ENCODE data around the gene SCRN2. TPM values are rescaled to one million over a fixed set of nuclear protein-coding genes. Genes with fewer than 3 reads are reported as not detected.

The SCRN2 gene
- total and polyA plus RNA-seq, 2 of the 13 experiments (the other 11 are each of a cell fraction or from before 2014, with no cell fraction given), result 21.7 to 29.5 TPM

DNA sequence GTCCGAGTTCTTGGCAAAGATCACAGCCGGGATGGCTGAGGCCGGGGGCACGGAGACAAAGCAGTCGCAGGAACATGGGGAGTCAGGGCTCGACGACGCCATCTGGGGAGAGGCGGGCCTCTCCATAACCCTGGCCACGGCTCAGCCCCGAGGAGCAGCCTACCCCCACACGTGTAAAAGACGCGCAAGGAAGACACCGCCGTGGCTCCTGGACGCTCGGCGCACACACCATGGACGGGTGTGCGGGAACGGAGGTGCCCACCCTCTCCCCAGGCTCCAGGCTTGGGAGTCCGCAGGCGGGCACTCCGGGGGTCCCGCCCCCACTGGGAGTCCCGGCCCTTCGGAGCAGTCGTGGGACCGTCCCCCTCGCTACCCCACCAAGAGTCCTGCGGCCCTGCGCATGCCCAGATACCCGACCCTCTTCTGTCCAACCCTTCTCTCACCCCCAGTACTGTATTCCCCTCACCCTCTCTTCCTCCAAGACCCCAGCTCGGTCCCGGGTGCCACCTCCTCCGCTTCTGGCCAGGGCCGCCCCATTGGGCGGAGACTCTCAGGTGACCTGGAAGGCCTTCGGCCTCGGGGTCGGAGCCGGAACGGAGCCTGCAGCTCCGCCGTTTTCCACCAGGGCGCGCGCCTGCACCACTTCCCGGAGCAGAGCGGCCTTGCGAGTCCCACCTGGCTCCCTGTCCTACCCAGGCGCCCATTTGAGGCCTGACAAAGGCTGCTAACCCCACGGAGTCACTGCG lies at the start of gene SCRN2 (continued):
- TF ChIP-seq, protein P1, sequence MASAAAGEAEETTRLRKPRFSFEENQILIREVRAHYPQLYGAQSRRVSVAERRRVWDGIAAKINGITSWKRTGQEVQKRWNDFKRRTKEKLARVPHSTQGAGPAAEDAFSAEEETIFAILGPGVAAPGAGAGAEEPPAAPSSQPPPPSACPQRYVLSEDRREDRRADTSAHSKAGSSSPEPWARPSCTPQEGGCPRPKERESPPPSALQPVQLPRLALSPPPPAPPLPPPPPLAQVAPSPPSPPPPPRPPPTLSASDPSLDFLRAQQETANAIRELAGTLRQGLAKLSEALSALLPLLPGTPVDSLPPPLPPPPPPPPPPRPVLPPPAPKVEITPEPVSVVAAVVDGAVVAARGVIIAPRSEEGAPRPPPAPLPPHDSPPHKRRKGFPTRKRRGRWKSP (CRISPR knock-in tag; IDR thresholded peaks at IDR 0.05), result peak; percentile 50; the same call in 1 of the 2 replicates
- TF ChIP-seq ZNF549 (CRISPR knock-in tag; IDR thresholded peaks at IDR 0.05) (no peak), ZSCAN21 (CRISPR knock-in tag; IDR thresholded peaks at IDR 0.05; ENCODE audit: borderline replicate concordance) (no peak), RBAK (CRISPR knock-in tag; IDR thresholded peaks at IDR 0.05) (no peak; the same call in 1 of the 2 replicates), ERF (CRISPR knock-in tag; IDR thresholded peaks at IDR 0.05) (no peak; the same call in none of the 2 replicates), ZNF350 (CRISPR knock-in tag; IDR thresholded peaks at IDR 0.05; ENCODE audit: borderline replicate concordance, low read depth) (peak; percentile 80; the same call in 1 of the 2 replicates), TOE1 (CRISPR knock-in tag; IDR thresholded peaks at IDR 0.05) (no peak), ZNF510 (CRISPR knock-in tag; IDR thresholded peaks at IDR 0.05; ENCODE audit: low read depth) (peak; percentile 59; the same call in 1 of the 2 replicates), KDM4B (CRISPR knock-in tag; IDR thresholded peaks at IDR 0.05) (peak; percentile 48; the same call in 1 of the 2 replicates), ZMYM4 (CRISPR knock-in tag; IDR thresholded peaks at IDR 0.05) (peak; percentile 62; the same call in 1 of the 2 replicates)
- TF ChIP-seq, protein P2, sequence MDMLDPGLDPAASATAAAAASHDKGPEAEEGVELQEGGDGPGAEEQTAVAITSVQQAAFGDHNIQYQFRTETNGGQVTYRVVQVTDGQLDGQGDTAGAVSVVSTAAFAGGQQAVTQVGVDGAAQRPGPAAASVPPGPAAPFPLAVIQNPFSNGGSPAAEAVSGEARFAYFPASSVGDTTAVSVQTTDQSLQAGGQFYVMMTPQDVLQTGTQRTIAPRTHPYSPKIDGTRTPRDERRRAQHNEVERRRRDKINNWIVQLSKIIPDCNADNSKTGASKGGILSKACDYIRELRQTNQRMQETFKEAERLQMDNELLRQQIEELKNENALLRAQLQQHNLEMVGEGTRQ (IDR thresholded peaks at IDR 0.05; ENCODE audit: low read depth, low read length), result peak; percentile 55
- TF ChIP-seq, protein P2 (CRISPR knock-in tag; IDR thresholded peaks at IDR 0.05; ENCODE audit: borderline replicate concordance), result no peak; the same call in none of the 2 replicates
- TF ChIP-seq, protein P3, sequence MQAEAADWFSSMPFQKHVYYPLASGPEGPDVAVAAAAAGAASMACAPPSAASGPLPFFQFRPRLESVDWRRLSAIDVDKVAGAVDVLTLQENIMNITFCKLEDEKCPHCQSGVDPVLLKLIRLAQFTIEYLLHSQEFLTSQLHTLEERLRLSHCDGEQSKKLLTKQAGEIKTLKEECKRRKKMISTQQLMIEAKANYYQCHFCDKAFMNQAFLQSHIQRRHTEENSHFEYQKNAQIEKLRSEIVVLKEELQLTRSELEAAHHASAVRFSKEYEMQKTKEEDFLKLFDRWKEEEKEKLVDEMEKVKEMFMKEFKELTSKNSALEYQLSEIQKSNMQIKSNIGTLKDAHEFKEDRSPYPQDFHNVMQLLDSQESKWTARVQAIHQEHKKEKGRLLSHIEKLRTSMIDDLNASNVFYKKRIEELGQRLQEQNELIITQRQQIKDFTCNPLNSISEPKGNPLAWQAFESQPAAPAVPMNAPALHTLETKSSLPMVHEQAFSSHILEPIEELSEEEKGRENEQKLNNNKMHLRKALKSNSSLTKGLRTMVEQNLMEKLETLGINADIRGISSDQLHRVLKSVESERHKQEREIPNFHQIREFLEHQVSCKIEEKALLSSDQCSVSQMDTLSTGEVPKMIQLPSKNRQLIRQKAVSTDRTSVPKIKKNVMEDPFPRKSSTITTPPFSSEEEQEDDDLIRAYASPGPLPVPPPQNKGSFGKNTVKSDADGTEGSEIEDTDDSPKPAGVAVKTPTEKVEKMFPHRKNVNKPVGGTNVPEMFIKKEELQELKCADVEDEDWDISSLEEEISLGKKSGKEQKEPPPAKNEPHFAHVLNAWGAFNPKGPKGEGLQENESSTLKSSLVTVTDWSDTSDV (CRISPR knock-in tag; IDR thresholded peaks at IDR 0.05), result peak; percentile 51; the same call in 1 of the 2 replicates
- TF ChIP-seq, protein P4, sequence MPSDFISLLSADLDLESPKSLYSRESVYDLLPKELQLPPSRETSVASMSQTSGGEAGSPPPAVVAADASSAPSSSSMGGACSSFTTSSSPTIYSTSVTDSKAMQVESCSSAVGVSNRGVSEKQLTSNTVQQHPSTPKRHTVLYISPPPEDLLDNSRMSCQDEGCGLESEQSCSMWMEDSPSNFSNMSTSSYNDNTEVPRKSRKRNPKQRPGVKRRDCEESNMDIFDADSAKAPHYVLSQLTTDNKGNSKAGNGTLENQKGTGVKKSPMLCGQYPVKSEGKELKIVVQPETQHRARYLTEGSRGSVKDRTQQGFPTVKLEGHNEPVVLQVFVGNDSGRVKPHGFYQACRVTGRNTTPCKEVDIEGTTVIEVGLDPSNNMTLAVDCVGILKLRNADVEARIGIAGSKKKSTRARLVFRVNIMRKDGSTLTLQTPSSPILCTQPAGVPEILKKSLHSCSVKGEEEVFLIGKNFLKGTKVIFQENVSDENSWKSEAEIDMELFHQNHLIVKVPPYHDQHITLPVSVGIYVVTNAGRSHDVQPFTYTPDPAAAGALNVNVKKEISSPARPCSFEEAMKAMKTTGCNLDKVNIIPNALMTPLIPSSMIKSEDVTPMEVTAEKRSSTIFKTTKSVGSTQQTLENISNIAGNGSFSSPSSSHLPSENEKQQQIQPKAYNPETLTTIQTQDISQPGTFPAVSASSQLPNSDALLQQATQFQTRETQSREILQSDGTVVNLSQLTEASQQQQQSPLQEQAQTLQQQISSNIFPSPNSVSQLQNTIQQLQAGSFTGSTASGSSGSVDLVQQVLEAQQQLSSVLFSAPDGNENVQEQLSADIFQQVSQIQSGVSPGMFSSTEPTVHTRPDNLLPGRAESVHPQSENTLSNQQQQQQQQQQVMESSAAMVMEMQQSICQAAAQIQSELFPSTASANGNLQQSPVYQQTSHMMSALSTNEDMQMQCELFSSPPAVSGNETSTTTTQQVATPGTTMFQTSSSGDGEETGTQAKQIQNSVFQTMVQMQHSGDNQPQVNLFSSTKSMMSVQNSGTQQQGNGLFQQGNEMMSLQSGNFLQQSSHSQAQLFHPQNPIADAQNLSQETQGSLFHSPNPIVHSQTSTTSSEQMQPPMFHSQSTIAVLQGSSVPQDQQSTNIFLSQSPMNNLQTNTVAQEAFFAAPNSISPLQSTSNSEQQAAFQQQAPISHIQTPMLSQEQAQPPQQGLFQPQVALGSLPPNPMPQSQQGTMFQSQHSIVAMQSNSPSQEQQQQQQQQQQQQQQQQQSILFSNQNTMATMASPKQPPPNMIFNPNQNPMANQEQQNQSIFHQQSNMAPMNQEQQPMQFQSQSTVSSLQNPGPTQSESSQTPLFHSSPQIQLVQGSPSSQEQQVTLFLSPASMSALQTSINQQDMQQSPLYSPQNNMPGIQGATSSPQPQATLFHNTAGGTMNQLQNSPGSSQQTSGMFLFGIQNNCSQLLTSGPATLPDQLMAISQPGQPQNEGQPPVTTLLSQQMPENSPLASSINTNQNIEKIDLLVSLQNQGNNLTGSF (CRISPR knock-in tag; IDR thresholded peaks at IDR 0.05), result 0 out of 2 replicates have a peak, but pooled peaks have one; percentile 13

Measured in HepG2 (cell line).